ENCODE measurements around the gene KCNC1. TPM values are rescaled to one million over a fixed set of nuclear protein-coding genes. Genes with fewer than 3 reads are reported as not detected.

Gene KCNC1
- total RNA-seq (2021) = 0.04 TPM in 1 of 2 replicates, not detected in the other
- long read RNA-seq = 0 reads

- Histone ChIP-seq H2BK120ac (ENCODE audit: low read depth, low read length, poor library complexity, severe bottlenecking) (no peak within 1 kb of the TSS), H4K5ac (ENCODE audit: insufficient read length, low read depth, low read length) (no peak within 1 kb of the TSS), H4K20me1 (ENCODE audit: control insufficient read depth, insufficient read depth, insufficient read length) (no peaks in the 10 kb centered on the region), H2BK12ac (ENCODE audit: insufficient read length, low read depth, low read length) (no peak within 1 kb of the TSS), H3K9ac (ENCODE audit: extremely low read depth, insufficient read length, low read length) (no peak within 1 kb of the TSS), H4K8ac (replicated peaks; ENCODE audit: insufficient read length, low read depth, low read length) (no peak within 1 kb of the TSS), H2AFZ (ENCODE audit: low read length) (no peak within 1 kb of the TSS), H3K14ac (ENCODE audit: insufficient read depth, low read length) (no peak within 1 kb of the TSS), H3K27ac (ENCODE audit: insufficient read length, low read depth, low read length) (no peak within 1 kb of the TSS), H3K79me2 (ENCODE audit: insufficient read depth, low read length) (no peaks in the 10 kb centered on the region), H3K4me2 (ENCODE audit: insufficient read depth, insufficient read length, low read length) (peak within 1 kb of the TSS; percentile 37), H3K56ac (ENCODE audit: insufficient read length, low read depth, low read length) (no peak within 1 kb of the TSS), H4K91ac (ENCODE audit: insufficient read length, low read depth, low read length) (no peak within 1 kb of the TSS), H3K27me3 (ENCODE audit: insufficient read depth, low read length) (peaks cover 31% of the 10 kb centered on the region), H3K4me1 (ENCODE audit: insufficient read depth, low read length) (no peaks in the 10 kb centered on the region), H2BK20ac (ENCODE audit: low read depth, low read length, poor library complexity, severe bottlenecking) (no peak within 1 kb of the TSS), H2BK15ac (ENCODE audit: low read depth, low read length) (no peak within 1 kb of the TSS), H3K4ac (ENCODE audit: low read depth, low read length) (no peak within 1 kb of the TSS), H3K79me1 (ENCODE audit: insufficient read depth, low read depth, low read length, poor library complexity, severe bottlenecking) (no peaks in the 10 kb centered on the region), H3K23me2 (ENCODE audit: insufficient read length, low read depth, low read length, poor library complexity, severe bottlenecking) (peaks cover 5% of the 10 kb centered on the region), H3K23ac (ENCODE audit: insufficient read length, low read depth, low read length) (no peak within 1 kb of the TSS), H3K9me3 (ENCODE audit: control insufficient read depth, low read depth, low read length) (no peaks in the 10 kb centered on the region), H3K18ac (ENCODE audit: insufficient read length, low read depth, low read length) (no peak within 1 kb of the TSS), H3T11ph (ENCODE audit: low read length) (no peak within 1 kb of the TSS), H2BK5ac (ENCODE audit: insufficient read length, low read length) (no peak within 1 kb of the TSS), H2AK5ac (ENCODE audit: insufficient read length, low read length) (no peak within 1 kb of the TSS)
- peak; percentile 56 for DNase-seq
- peaks cover 2 to 7% of the 10 kb centered on the region in 2 experiments; a peak in 4 of 5 replicates for H3K9me3 Mint-ChIP-seq
- TF ChIP-seq CTCF (conservative IDR thresholded peaks at IDR 0.05) = peak; percentile 20; the same call in 1 of the 3 replicates
- H3K27me3 Mint-ChIP-seq (ENCODE audit: low read depth) = peaks cover 34% of the 10 kb centered on the region
- peaks cover 2 to 26% of the 10 kb centered on the region in 2 experiments; a peak in 3 of 4 replicates for H3K4me1 Mint-ChIP-seq
- peak within 1 kb of the TSS in 1 of 3 experiments; percentile 73; a peak in 1 of 7 replicates for H3K27ac Mint-ChIP-seq
- WGBS (ENCODE audit: extremely low coverage, insufficient read length, low lambda C conversion rate) = no CpG with 5 or more reads among the region's 66 CpGs
- peaks cover 0 to 2% (median 0%) of the 10 kb centered on the region in 3 experiments; a peak in 1 of 7 replicates for H3K36me3 Mint-ChIP-seq (ENCODE audit: insufficient read depth in 1 of 3, low read depth in 3 of 3)
- H3K4me3 Mint-ChIP-seq = peak within 1 kb of the TSS; percentile 52 to 85
Observed at GRCh38 chr11:17734418-17734911, at the start of gene KCNC1. Gene KCNC1, plus strand, starts transcription at chr11:17734781. Its CDS starts 1,222 bp downstream, at chr11:17736003.
